Measurements from ENCODE around the gene ZBED5. TPM values are rescaled to one million over a fixed set of nuclear protein-coding genes. Genes with fewer than 3 reads are reported as not detected.

The ZBED5 gene
- total and polyA plus RNA-seq, 2 of the 4 experiments (the other 2 are of a cell fraction), result 28.2 to 30.8 TPM

- H2BK120ac ChIP-seq (ENCODE audit: low read depth, low read length), result no peak overlapping the region
- no peak for TF ChIP-seq MXI1 (IDR thresholded peaks at IDR 0.05; ENCODE audit: borderline replicate concordance, low read depth, low read length)
- H2AK9ac ChIP-seq (replicated peaks; ENCODE audit: low read depth, low read length, poor library complexity), result no peak overlapping the region
- H2AK5ac ChIP-seq (ENCODE audit: low read depth, low read length), result no peak overlapping the region
- dilution Hi-C loops (cut with HindIII; ENCODE audit: low sequenced_read_pairs, unreplicated experiment) (no loop called here), intact Hi-C loops (cut with micrococcal nuclease) (no loop called here), in situ Hi-C loops (cut with MboI; ENCODE audit: low sequenced_read_pairs) (no loop called here)
- H3K4me3 ChIP-seq (ENCODE audit: insufficient read depth, low read depth, low read length), result no peak overlapping the region
- no peaks in the 10 kb centered on the region for H4K20me1 ChIP-seq (ENCODE audit: insufficient read depth, low read length)
- H2BK20ac ChIP-seq (ENCODE audit: low read depth, low read length), result no peak overlapping the region
- H3K56ac ChIP-seq (ENCODE audit: extremely low read depth, insufficient read depth, low read length), result no peak overlapping the region
- H2BK5ac ChIP-seq (ENCODE audit: low read depth, low read length, poor library complexity, severe bottlenecking), result no peak overlapping the region
- ChIA-PET CTCF (no interaction called here), POLR2A (ENCODE audit: unreplicated experiment) (no interaction called here)
- H3K18ac ChIP-seq (ENCODE audit: low read depth, low read length), result no peak overlapping the region
- BruUV-seq (replicated peaks), result no TSS peak
- no peak overlapping the region for H3K27ac ChIP-seq (ENCODE audit: insufficient read depth, low read length)
- ATAC-seq (ENCODE audit: low read depth) (no peak), DNase-seq (no peak)
- no peak overlapping the region for H4K5ac ChIP-seq (ENCODE audit: low read depth, low read length)
- no peaks in the 10 kb centered on the region for H3K27me3 ChIP-seq (ENCODE audit: control insufficient read depth, insufficient read depth, low read length)
- H4K8ac ChIP-seq (ENCODE audit: low read depth in 2 of 2, low read length in 2 of 2), result no peak overlapping the region
- H4K91ac ChIP-seq (ENCODE audit: insufficient read depth, low read depth, low read length), result no peak overlapping the region
- no peaks in the 10 kb centered on the region for H3K36me3 ChIP-seq (ENCODE audit: control insufficient read depth, insufficient read depth, low read length)
- H3K4ac ChIP-seq (ENCODE audit: low read depth, low read length), result no peak overlapping the region
- no peak overlapping the region for H3K23ac ChIP-seq (ENCODE audit: low read depth, low read length)
- no peak overlapping the region for H3K14ac ChIP-seq (replicated peaks; ENCODE audit: low read depth, low read length)
- no peaks in the 10 kb centered on the region for H3K9me3 ChIP-seq (ENCODE audit: control insufficient read depth, insufficient read depth, low read length)
- H2AFZ ChIP-seq (replicated peaks; ENCODE audit: low read length, poor library complexity), result no peak overlapping the region
- WGBS, 2 experiments (ENCODE audit: extremely low coverage in 2 of 2, insufficient read length in 1 of 2), result no CpG with 5 or more reads among the region's 3 CpGs
- H3K9me1 ChIP-seq (ENCODE audit: insufficient read depth, low read length), result no peaks in the 10 kb centered on the region
- H3K4me1 ChIP-seq (ENCODE audit: control insufficient read depth, insufficient read depth, low read length), result peaks cover 3% of the 10 kb centered on the region; the same call in 1 of the 2 replicates
- H3K9ac ChIP-seq (ENCODE audit: low read depth, low read length), result no peak overlapping the region
- no peaks in the 10 kb centered on the region for H3K79me1 ChIP-seq (ENCODE audit: low read depth in 1 of 2, low read length in 2 of 2)
- no peak overlapping the region for H2BK15ac ChIP-seq (ENCODE audit: low read depth, low read length)
- no peak overlapping the region for H3K4me2 ChIP-seq (ENCODE audit: low read depth, low read length)
Measured at GRCh38 chr11:10881892-10882291, 24.0 kb upstream of the ZBED5 start.
